Left kidney (tissue), 2 donors: ENCODE measurements around the gene GNA14. TPM values are rescaled to one million over a fixed set of nuclear protein-coding genes. Genes with fewer than 3 reads are reported as not detected.
"Not testable (repeated sequence)": the region's sequence is repeated elsewhere in the genome, so short reads cannot be mapped to it uniquely, and the experiment has no call there.

Experiments
- DNase-seq: peaks from one replicate; pipeline ENCODE4 v3.0.0-alpha.2; 2013
- polyA plus RNA-seq: library from polyadenylated mRNA; unstranded; fragments of 120-200 nt; gene quantifications from one replicate; pipeline ENCODE4 v1.2.1, GENCODE V29; 2013; ENCODE audit not compliant: insufficient read length

Gene GNA14
- polyA plus RNA-seq, 1 donor, result 16.6 TPM

GRCh38 chr9:77495834-77496671, 152.1 kb downstream of the GNA14 start:
- no peak for DNase-seq

- not testable (repeated sequence) for DNase-seq
Measured at GRCh38 chr9:77490279-77490678, 157.8 kb downstream of the GNA14 start.

DNA sequence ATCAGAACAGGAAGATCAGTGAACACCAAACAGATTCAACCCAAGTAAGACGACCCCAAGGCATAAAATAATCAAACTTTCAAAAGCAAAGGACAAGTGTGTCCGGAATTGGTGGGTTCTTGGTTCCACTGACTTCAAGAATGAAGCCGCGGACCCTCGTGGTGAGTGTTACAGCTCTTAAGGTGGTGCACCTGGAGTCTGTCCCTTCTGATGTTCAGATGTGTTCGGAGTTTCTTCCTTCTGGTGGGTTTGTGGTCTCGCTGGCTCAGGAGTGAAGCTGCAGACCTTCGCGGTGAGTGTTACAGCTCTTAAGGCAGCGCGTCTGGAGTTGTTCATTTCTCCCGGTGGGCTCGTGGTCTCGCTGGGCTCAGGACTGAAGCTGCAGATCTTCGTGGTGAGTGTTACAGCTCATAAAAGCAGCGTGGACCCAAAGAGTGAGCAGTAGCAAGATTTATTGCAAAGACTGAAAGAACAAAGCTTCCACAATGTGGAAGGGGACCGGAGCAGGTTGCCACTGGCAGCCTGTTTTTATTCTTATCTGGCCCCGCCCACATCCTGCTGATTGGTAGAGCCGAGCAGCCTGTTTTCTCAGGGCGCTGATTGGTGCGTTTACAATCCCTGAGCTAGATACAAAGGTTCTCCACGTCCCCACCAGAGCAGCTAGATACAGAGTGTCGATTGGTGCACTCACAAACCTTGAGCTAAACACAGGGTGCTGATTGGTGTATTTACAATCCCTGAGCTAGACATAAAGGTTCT, 158.5 kb downstream of the GNA14 start:
- not testable (repeated sequence) for DNase-seq

DNA sequence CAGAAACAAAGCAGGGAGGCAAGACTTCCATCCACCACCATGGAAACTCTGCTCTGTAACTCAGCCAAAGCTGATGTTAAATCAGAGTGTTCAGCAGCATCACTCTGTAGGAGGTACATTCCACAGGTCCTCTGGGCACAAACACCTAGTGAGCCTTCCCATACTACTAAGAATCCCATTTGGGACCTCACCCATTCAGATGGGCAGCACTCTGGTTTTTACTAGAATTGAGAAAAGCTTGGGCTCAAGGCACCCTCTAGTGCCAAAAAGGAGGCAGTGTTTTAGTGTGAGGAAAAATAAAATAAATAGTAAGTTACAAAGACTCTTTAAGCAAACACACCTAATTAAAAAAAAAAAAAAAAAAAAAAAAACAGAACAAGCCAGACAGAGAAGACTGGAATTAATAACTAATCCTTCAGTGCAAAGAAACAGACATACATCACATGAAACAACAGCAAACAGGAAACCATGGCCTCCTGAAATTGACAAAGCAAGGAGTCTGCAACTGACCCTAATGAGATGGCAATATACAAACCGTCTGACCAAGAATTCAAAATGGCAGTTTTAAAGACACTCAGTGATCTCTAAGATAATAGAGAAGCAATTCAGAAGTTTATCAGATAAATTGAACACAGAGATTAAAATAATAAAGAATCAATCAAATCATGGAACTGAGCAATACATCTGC, 159.5 kb downstream of the GNA14 start:
- DNase-seq, result no peak

DNA sequence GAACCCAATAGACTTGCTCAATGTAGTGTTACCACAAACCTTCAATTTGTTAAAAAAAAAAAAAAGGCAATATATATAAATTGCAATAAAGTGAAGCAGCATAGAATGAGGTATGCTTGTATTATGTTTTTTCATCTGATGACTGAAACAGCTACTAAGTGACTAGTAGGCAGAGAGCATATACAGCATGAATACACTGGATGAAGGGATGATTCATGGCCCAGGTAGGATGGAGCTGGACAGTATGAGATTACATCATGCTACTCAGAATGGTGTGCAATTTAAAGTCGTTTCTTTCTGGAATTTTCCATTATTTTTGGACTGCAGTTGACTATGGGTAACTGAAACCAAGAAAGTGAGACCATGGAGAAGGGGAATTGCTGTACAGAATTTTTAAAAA, 161.2 kb downstream of the GNA14 start:
- no peak for DNase-seq

DNA sequence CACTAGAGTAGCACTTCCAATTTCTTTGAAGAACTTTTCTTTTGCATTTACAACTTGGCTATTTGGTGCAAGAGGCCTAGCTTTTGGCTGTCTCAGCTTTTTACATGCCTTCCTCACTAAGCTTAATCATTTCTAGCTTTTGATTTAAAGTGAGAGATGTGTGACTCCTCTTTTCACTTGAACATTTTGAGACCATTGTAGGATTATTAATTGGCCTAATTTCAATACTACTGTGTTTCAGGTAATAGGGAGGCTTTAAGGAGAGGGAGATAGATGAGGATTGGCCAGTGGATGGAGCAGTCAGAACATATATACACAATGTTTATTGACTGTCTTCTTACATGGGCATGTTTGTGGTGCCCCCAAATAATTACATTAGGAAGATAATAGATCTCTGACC, 161.7 kb downstream of the GNA14 start:
- DNase-seq, result no peak

GRCh38 chr9:77475641-77476473, 172.3 kb downstream of the GNA14 start:
- no peak for DNase-seq

DNA sequence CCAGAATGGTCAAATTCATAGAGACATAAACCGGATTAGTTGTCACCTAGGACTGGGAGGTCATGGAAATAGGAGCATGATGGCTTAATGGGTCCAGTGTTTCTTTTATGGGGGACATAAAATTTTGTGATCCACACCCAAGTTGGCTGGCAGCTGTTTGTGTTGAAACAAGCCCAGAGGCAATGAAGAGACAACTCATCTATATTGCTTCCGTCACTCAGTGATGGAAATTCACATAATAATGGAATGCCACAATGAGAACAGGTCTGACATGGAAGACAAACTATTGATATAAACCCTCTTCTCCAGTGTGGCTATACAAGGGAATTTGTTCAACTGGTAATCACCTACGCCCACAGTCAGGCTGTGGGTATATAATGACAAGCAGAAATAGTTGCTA, 173.2 kb downstream of the GNA14 start:
- DNase-seq, result no peak

- DNase-seq, result no peak
Measured at GRCh38 chr9:77472646-77473045, 175.5 kb downstream of the GNA14 start.

GRCh38 chr9:77471572-77471971, 176.6 kb downstream of the GNA14 start:
- DNase-seq, result no peak

DNA sequence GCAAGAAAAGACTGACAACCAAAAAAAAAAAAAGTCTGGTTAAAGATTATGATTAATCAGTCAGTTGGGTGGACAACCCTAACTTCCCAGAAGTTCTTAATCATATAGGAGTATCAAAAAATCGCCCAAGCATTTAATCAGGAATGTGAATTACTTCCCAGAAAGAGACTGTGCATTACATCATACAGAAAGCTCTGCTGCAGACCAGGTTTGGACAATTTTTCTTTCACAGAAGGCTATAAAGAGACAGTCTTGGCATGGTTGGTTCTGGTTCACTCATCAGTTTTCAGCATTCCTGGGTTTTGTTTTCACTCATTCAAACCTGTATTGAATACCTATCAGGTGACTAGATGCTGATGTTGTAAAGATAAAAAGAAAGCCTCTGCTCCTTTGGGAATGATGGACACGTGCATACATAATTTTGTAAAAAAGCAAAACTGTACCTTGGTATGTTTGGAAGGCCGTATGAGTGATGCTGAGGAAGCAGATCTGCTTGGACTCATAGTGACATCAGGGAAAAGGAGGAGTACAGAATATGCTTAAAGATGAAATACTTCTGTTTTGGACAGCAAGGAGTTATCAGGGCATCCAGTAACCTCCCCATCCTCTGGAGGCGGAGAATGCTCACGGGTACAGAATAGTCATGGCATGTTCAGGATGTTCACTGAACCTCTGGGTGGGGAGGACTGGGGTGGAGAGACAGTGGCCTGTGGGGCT, 178.4 kb downstream of the GNA14 start:
- no peak for DNase-seq

DNA sequence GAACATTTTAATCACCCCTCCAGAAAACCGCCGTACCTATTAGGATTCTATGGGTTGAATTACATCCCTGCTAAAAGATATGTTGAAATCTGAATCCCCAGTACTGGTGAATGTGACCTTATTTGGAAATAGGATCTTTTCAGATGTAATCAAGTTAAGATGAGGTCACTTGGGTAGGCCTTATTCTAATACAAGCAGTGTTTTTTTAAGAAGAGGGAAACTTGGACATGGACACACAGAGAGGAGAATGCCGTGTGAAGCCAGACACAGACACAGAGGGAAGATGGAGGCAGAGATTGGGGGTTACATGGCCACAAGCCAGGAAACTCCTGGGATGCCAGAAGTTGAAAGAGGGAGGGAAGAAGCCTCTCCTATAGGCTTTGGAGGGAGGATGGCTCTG, 183.5 kb downstream of the GNA14 start:
- no peak for DNase-seq

- DNase-seq, result peak; percentile 49
Measured at GRCh38 chr9:77463151-77463550, 185.0 kb downstream of the GNA14 start.

DNA sequence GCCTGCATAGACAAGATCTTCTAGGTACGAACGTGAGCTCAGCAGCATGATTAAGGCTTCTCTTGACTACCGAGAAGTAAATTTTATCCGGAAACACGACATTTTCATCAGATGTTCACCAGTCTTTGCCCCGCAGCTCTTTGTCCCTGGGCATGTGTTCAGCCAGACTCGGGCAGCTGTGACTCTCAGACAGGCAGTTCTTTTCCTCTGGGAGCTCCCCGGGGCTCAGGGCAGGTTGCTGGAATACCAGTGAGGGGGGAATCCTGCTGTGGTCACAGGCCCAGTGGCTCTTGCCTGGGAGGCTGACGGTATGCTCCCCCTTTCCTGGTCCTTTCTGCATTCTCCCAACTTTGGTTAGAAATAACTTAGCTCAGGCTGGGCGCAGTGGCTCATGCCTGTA, 186.1 kb downstream of the GNA14 start:
- DNase-seq, result no peak

DNA sequence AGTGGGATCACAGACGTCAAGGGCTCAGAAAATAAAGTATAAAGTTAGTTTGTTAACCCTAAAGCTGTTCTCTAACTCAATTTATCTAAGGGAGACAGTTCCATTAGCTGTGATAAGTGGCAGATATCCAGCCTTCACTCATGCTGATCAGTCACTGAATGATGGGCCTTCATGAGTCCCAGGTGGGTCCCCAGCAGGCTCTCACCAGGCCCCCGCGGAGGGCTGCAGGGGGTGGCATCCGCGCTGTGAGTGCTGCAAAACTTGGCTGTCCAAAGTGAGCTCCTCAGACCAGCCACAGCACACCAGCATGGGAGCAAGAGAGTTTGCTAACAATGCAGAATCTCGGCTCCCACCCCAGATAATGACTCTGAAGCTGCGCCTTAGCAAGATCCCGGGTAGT, 187.2 kb downstream of the GNA14 start:
- DNase-seq, result no peak

DNA sequence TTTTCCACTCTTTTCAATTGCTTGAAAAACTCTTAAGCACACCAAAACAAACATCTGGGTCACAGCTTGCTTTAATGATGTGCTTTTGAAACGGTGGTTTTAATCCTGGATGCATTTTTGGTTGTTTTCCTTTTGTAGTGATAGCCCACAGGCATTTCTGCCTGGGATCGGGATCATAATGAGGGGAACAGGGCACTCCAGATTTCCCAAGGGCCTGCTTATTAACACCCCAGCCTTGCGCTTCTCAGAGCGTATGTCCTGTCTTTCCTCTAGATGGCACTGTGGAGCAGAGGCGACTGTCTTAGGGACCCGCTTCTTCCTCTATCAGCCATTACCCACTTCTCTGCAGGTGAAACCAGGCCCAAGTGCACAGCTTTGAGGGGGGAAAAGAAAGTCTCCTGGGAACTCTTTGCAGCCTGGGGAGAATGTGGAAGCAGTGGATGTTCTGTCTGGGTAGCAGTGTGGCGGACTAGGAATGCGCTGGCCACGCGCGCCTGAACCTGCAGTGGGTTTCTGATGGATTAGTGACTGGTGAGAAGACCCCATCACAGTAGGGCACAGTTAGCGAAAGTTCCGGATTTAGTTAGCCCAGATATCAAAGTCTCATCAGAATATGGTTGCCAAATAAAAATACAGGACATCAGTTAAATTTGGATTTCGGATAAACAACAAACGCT, 190.1 kb downstream of the GNA14 start:
- peak; percentile 76 for DNase-seq

GRCh38 chr9:77456829-77457437, 191.2 kb downstream of the GNA14 start:
- DNase-seq, result peak; percentile 86

DNA sequence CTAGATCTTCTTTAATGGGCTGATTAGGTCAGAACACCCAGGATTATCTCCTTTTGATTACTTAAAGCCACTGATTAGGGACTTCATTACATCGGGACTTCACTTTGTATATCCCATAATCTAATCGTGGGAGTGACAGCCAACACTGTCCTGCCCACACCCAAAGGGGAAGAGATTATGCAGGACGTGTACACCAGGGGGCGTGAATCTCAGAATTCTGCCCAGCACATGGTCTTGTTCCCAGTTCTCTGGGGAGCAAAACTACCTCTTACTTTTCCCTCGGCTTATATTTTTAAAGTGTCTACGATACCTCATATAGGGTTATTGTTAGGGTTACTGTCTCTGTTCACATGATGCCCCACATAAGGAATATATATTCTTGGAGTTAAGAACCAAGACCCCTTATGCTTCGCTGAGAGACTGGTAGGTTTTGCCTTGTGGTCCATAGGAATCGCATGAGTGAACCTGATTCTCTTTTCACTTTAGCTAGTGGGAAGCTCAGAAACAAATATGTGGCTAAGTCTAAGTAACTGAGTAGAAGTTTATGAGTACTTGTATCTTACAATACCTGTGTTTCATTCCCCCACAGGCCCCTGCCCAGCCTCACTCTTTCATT, 192.7 kb downstream of the GNA14 start:
- DNase-seq, result no peak

GRCh38 chr9:77454663-77455062, 193.5 kb downstream of the GNA14 start:
- no peak for DNase-seq
